ENCODE results near the gene ERN2.

ERN2 gene

GRCh38 chr16:23651943-23652468 is 61.0 kb downstream of the ERN2 start:
- no peak for DNase-seq (ENCODE audit: extremely low read depth, low read depth)
- no peak for TF ChIP-seq CTCF (IDR thresholded peaks at IDR 0.05; ENCODE audit: low read depth, low read length)

GRCh38 chr16:23650674-23651416 is 62.2 kb downstream of the ERN2 start:
- no peak for TF ChIP-seq CTCF (IDR thresholded peaks at IDR 0.05; ENCODE audit: low read depth, low read length)
- DNase-seq (ENCODE audit: extremely low read depth, low read depth) = no peak

GRCh38 chr16:23642246-23642774 is 70.7 kb downstream of the ERN2 start:
- DNase-seq (ENCODE audit: extremely low read depth, low read depth) = no peak
- no peak for TF ChIP-seq CTCF (IDR thresholded peaks at IDR 0.05; ENCODE audit: low read depth, low read length)

GRCh38 chr16:23640931-23641765 is 71.9 kb downstream of the ERN2 start, which contains the start of the genes DCTN5 and PALB2:
Gene DCTN5 (plus strand): TSS chr16:23641466. CDS start chr16:23641543, 77 bp downstream.
Gene PALB2 (minus strand): TSS chr16:23641310. CDS start chr16:23641157, 153 bp downstream.
- TF ChIP-seq CTCF (IDR thresholded peaks at IDR 0.05; ENCODE audit: low read depth, low read length) = no peak
- DNase-seq (ENCODE audit: extremely low read depth, low read depth) = peak; percentile 77

- DNase-seq (ENCODE audit: extremely low read depth, low read depth) = no peak
- TF ChIP-seq CTCF (IDR thresholded peaks at IDR 0.05; ENCODE audit: low read depth, low read length) = no peak
These were observed 72.4 kb downstream of the ERN2 start for GRCh38 chr16:23640615-23640930.

Data from AG09319 (cell line).